Measurements from ENCODE around the gene MAP2. TPM values are rescaled to one million over a fixed set of nuclear protein-coding genes. Genes with fewer than 3 reads are reported as not detected.

The MAP2 gene
- total and polyA plus RNA-seq, 2 donors (not counting 1 experiment from before 2014, with no cell fraction given): 1.8 to 3.0 TPM

- H3K27me3 Mint-ChIP-seq: peaks cover 8% of the 10 kb centered on the region
Observed at GRCh38 chr2:209602259-209602658, 178.4 kb downstream of the MAP2 start.

DNA sequence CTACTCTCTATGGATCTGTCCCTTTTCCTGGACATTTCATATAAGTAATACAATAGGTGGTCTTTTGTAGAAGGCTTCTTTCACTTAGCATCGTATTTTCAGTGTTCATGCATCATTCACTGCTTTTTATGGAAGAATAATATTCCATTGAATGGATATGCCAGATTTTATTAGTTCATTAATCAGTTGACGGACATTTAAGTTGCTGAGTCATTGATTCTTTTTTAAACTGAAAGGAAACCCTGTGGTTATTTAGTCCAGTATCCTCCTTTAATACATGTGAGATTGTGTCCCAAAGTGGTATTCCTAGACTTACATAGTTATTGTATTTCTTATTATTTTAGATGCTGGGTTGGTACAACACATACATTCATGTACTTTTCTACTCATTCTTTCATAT lies 185.7 kb downstream of the MAP2 start:
- H3K4me3 ChIP-seq (ENCODE audit: control extremely low read depth in 1 of 5, extremely low read depth in 1 of 5, insufficient read depth in 1 of 5, low read depth in 2 of 5, low read length in 4 of 5): no peak overlapping the region
- ChIA-PET POLR2A (no interaction called here), CTCF (no interaction called here)

More at GRCh38 chr2:209602259-209602658, 178.4 kb downstream of the MAP2 start:
- Mint-ChIP-seq H3K27ac (no peak overlapping the region), H3K4me3 (no peak overlapping the region), H3K9me3 (ENCODE audit: insufficient read depth) (no peaks in the 10 kb centered on the region), H3K4me1 (no peaks in the 10 kb centered on the region)
- Histone ChIP-seq H3K4me2 (replicated peaks; ENCODE audit: low read depth, low read length, poor library complexity, severe bottlenecking) (no peak overlapping the region), H3K27me3 (replicated peaks in 1 of 4; ENCODE audit: control extremely low read depth in 1 of 4, control insufficient read depth in 3 of 4, insufficient read depth in 4 of 4, low read length in 3 of 4) (no peaks in the 10 kb centered on the region), H3K4me3 (ENCODE audit: control extremely low read depth in 1 of 5, extremely low read depth in 1 of 5, insufficient read depth in 1 of 5, low read depth in 2 of 5, low read length in 4 of 5) (no peak overlapping the region), H3K36me3 (replicated peaks in 1 of 2; ENCODE audit: control extremely low read depth in 1 of 2, control insufficient read depth in 1 of 2, extremely low read depth in 1 of 2, insufficient read depth in 2 of 2, low read length in 1 of 2) (no peaks in the 10 kb centered on the region), H3K79me2 (ENCODE audit: control insufficient read depth, insufficient read depth, low read length) (no peaks in the 10 kb centered on the region), H3K27ac (ENCODE audit: low read length in 2 of 2) (no peak overlapping the region), H3K9me3 (ENCODE audit: control extremely low read depth in 1 of 3, control insufficient read depth in 2 of 3, insufficient read depth in 1 of 3, low read length in 2 of 3) (no peaks in the 10 kb centered on the region), H4K20me1 (ENCODE audit: control insufficient read depth, insufficient read depth, low read length, poor library complexity, severe bottlenecking) (no peaks in the 10 kb centered on the region), H2AFZ (ENCODE audit: insufficient read depth, low read depth, low read length, poor library complexity, severe bottlenecking) (no peak overlapping the region), H3K9ac (ENCODE audit: low read length) (no peak overlapping the region), H3K4me1 (ENCODE audit: control insufficient read depth in 2 of 2, insufficient read depth in 2 of 2, low read length in 2 of 2) (no peaks in the 10 kb centered on the region)
- ATAC-seq (ENCODE audit: low read depth): no peak
- intact Hi-C loops (cut with micrococcal nuclease): no loop called here
- ChIA-PET CTCF (no interaction called here), POLR2A (no interaction called here)
- WGBS (ENCODE audit: insufficient coverage): no CpG with 5 or more reads among the region's 1 CpG
- TF ChIP-seq, protein P1, sequence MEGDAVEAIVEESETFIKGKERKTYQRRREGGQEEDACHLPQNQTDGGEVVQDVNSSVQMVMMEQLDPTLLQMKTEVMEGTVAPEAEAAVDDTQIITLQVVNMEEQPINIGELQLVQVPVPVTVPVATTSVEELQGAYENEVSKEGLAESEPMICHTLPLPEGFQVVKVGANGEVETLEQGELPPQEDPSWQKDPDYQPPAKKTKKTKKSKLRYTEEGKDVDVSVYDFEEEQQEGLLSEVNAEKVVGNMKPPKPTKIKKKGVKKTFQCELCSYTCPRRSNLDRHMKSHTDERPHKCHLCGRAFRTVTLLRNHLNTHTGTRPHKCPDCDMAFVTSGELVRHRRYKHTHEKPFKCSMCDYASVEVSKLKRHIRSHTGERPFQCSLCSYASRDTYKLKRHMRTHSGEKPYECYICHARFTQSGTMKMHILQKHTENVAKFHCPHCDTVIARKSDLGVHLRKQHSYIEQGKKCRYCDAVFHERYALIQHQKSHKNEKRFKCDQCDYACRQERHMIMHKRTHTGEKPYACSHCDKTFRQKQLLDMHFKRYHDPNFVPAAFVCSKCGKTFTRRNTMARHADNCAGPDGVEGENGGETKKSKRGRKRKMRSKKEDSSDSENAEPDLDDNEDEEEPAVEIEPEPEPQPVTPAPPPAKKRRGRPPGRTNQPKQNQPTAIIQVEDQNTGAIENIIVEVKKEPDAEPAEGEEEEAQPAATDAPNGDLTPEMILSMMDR (IDR thresholded peaks at IDR 0.05): no peak
- no peak for TF ChIP-seq EZH2 (IDR thresholded peaks at IDR 0.05; ENCODE audit: borderline replicate concordance, insufficient read depth, low read depth, low read length, poor library complexity, severe bottlenecking)
- no peak for DNase-seq

More for the DNA sequence above, 185.7 kb downstream of the MAP2 start:
- no peaks in the 10 kb centered on the region for H3K9me3 ChIP-seq (ENCODE audit: control extremely low read depth in 1 of 3, control insufficient read depth in 2 of 3, insufficient read depth in 1 of 3, low read length in 2 of 3)
- no peak overlapping the region for H3K4me2 ChIP-seq (replicated peaks; ENCODE audit: low read depth, low read length, poor library complexity, severe bottlenecking)
- H3K4me1 Mint-ChIP-seq: no peaks in the 10 kb centered on the region
- no peak overlapping the region for H3K27ac Mint-ChIP-seq
- TF ChIP-seq, protein P1 (IDR thresholded peaks at IDR 0.05): no peak
- no peak for TF ChIP-seq EZH2 (IDR thresholded peaks at IDR 0.05; ENCODE audit: borderline replicate concordance, insufficient read depth, low read depth, low read length, poor library complexity, severe bottlenecking)
- H3K27me3 Mint-ChIP-seq: peaks cover 10% of the 10 kb centered on the region
- no peaks in the 10 kb centered on the region for H3K79me2 ChIP-seq (ENCODE audit: control insufficient read depth, insufficient read depth, low read length)
- ATAC-seq (ENCODE audit: low read depth): no peak
- no peak overlapping the region for H3K27ac ChIP-seq (ENCODE audit: low read length in 2 of 2)
- H4K20me1 ChIP-seq (ENCODE audit: control insufficient read depth, insufficient read depth, low read length, poor library complexity, severe bottlenecking): no peaks in the 10 kb centered on the region
- WGBS (ENCODE audit: insufficient coverage): no CpG with 5 or more reads among the region's 2 CpGs
- no peaks in the 10 kb centered on the region for H3K27me3 ChIP-seq (replicated peaks in 1 of 4; ENCODE audit: control extremely low read depth in 1 of 4, control insufficient read depth in 3 of 4, insufficient read depth in 4 of 4, low read length in 3 of 4)
- H3K4me3 Mint-ChIP-seq: no peak overlapping the region
- no peak overlapping the region for H3K9ac ChIP-seq (ENCODE audit: low read length)
- H3K36me3 ChIP-seq (replicated peaks in 1 of 2; ENCODE audit: control extremely low read depth in 1 of 2, control insufficient read depth in 1 of 2, extremely low read depth in 1 of 2, insufficient read depth in 2 of 2, low read length in 1 of 2): no peaks in the 10 kb centered on the region
- no peak for DNase-seq
- no peak overlapping the region for H2AFZ ChIP-seq (ENCODE audit: insufficient read depth, low read depth, low read length, poor library complexity, severe bottlenecking)
- H3K4me1 ChIP-seq (ENCODE audit: control insufficient read depth in 2 of 2, insufficient read depth in 2 of 2, low read length in 2 of 2): no peaks in the 10 kb centered on the region
- intact Hi-C loops (cut with micrococcal nuclease): no loop called here
- no peaks in the 10 kb centered on the region for H3K9me3 Mint-ChIP-seq (ENCODE audit: insufficient read depth)

Measured in B cell (primary cell).